Fibroblast of lung (primary cell): ENCODE results near the gene KIRREL3.

Source experiments
- EZH2 ChIP-seq: IDR thresholded peaks from 2 replicates; pipeline ENCODE4 v1.5.1; 2012; ENCODE audit warnings: low read length, control low read depth, mild to moderate bottlenecking; ENCODE audit errors: missing control alignments
- TF ChIP-seq, protein P1 (sequence below), 2 donors: IDR thresholded peaks in 1 of 2; conservative IDR thresholded peaks in 1 of 2; 1 replicate in 1 of 2; 2 replicates in 1 of 2; pipeline ENCODE4 v1.5.1; 2011 to 2012; ENCODE audit warnings: low read length in 2 of 2, control low read depth in 1 of 2, inconsistent platforms in 1 of 2, low read depth in 1 of 2, mild to moderate bottlenecking in 1 of 2

DNA sequence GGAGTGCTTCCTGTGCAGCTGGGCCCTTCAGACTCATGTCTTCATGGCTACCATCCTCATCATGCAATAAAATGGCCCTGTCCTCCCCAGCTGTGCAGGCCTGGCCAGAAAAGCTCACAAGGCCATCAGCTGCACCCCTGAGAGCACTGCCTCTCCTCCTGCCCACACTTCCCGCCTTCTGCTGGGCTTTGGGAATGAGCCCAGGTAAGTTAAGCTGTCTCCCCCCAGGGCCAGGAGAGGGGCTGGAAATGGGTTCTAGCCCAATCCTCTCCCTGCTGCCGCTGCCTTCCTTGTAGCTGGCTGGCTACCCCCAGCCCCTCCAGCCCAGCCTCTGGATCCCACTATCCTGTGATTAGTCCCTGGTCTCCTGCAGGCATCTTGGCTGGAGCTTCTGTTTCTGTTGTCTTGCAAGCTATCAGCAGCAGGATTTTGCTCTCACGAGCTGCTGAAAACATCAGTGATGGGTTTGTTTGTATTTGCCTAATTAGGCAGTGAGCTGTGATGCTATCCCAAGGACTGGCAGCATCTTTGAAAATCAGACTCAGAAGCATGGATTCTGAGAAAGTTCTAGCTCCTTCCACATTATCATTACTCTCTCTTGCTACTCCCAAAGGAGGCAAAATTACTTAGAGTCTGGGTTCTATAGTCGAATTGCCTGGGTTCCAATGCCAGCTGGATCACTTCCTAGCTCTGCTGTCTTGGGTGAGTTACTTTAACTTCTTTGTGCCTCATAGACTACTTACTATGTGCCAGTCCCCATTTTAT is 476.9 kb downstream of the KIRREL3 start:
- TF ChIP-seq, protein P1, sequence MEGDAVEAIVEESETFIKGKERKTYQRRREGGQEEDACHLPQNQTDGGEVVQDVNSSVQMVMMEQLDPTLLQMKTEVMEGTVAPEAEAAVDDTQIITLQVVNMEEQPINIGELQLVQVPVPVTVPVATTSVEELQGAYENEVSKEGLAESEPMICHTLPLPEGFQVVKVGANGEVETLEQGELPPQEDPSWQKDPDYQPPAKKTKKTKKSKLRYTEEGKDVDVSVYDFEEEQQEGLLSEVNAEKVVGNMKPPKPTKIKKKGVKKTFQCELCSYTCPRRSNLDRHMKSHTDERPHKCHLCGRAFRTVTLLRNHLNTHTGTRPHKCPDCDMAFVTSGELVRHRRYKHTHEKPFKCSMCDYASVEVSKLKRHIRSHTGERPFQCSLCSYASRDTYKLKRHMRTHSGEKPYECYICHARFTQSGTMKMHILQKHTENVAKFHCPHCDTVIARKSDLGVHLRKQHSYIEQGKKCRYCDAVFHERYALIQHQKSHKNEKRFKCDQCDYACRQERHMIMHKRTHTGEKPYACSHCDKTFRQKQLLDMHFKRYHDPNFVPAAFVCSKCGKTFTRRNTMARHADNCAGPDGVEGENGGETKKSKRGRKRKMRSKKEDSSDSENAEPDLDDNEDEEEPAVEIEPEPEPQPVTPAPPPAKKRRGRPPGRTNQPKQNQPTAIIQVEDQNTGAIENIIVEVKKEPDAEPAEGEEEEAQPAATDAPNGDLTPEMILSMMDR (conservative IDR thresholded peaks at IDR 0.05 in 1 of 2, IDR thresholded peaks at IDR 0.05 in 1 of 2; ENCODE audit: low read depth in 1 of 2, low read length in 2 of 2): no peak
- no peak for TF ChIP-seq EZH2
